Kidney (tissue), 14 donors: ENCODE data around the gene CNTN6. TPM values are rescaled to one million over a fixed set of nuclear protein-coding genes. Genes with fewer than 3 reads are reported as not detected.

Experiments
- DNase-seq, 5 donors: peaks; one replicate each; pipeline ENCODE4 v3.0.0-alpha.2; 2013 to 2020
- FAIRE-seq: peaks from 2 replicates; lab custom pipeline; 2012; peaks lifted over from hg19 to GRCh38; lab: Jason Lieb, UNC
- H3K27ac ChIP-seq, 2 donors: one replicate each; pipeline ENCODE4 v1.7.0; 2013; ENCODE audit warnings: low read depth in 2 of 2, low read length in 2 of 2, inconsistent platforms in 1 of 2
- H3K27me3 ChIP-seq: one replicate; pipeline ENCODE4 v1.7.1; 2013; ENCODE audit warnings: low read length, inconsistent platforms; ENCODE audit not compliant: control insufficient read depth, insufficient read depth
- H3K36me3 ChIP-seq, 3 donors: one replicate each; pipeline versions ENCODE4 v1.7.0 to v1.7.1; 2013; ENCODE audit warnings: low read length in 3 of 3, control low read depth in 1 of 3, inconsistent platforms in 1 of 3; ENCODE audit not compliant: insufficient read depth in 3 of 3, control insufficient read depth in 2 of 3
- H3K4me1 ChIP-seq, 3 donors: one replicate each; pipeline versions ENCODE4 v1.7.0 to v1.7.1; 2013; ENCODE audit warnings: low read length in 3 of 3, inconsistent platforms in 1 of 3, low read depth in 1 of 3; ENCODE audit not compliant: control insufficient read depth in 2 of 3, insufficient read depth in 2 of 3
- H3K4me3 ChIP-seq, 3 donors: one replicate each; pipeline versions ENCODE4 v1.7.0 to v1.8.1; 2013; ENCODE audit warnings: low read length in 3 of 3, control low read depth in 1 of 3, inconsistent platforms in 1 of 3
- H3K9ac ChIP-seq, 3 donors: one replicate each; pipeline versions ENCODE4 v1.7.0 to v1.7.1; 2013; ENCODE audit warnings: low read length in 3 of 3, control low read depth in 1 of 3, inconsistent platforms in 1 of 3
- H3K9me3 ChIP-seq, 3 donors: one replicate each; pipeline versions ENCODE4 v1.7.0 to v1.7.1; 2013; ENCODE audit warnings: low read length in 3 of 3, control low read depth in 1 of 3, inconsistent platforms in 1 of 3; ENCODE audit not compliant: control insufficient read depth in 2 of 3, insufficient read depth in 1 of 3
- CTCF ChIP-seq: IDR thresholded peaks from 3 replicates; pipeline ENCODE4 v1.5.1; 2012; ENCODE audit warnings: mild to moderate bottlenecking, moderate library complexity, borderline replicate concordance; ENCODE audit not compliant: insufficient read depth; ENCODE audit errors: extremely low read depth
- intact Hi-C: fragments of 100-400 bp; cut with DNase I; formaldehyde crosslinking; loops from one replicate; pipeline ENCODE4 v1.11.1; 2022
- polyA plus RNA-seq: library from polyadenylated mRNA; stranded (reverse); fragments of 350-450 nt; fragmentation: Illumina TruSeq; extraction: RNeasy Lipid Tissue Mini Kit (QIAGEN cat#74804); gene quantifications from one replicate; pipeline ENCODE4 v1.2.3, GENCODE V29; 2014; ENCODE audit warnings: low read depth, low replicate concordance; ENCODE audit not compliant: insufficient read depth
- total RNA-seq: library from RNA; stranded (reverse); fragmentation: NEBNext Ultra II Directional; extraction: Animal tissue kit (Norgen Biotek cat#: 25700); gene quantifications from one replicate; pipeline ENCODE4 v1.2.1, GENCODE V29; 2021
- donor health status: control.
- donor health status: control.
- donor health status: control.
- donor health status: control.
- donor health status: control.
- donor health status: DM: yes; HTN: yes; CAD: no.
- donor health status: Normal renal cell carcinoma (clear cell type).

CNTN6 gene
- total and polyA plus RNA-seq, 2 donors from 2014 or later, result 0.11 to 0.25 TPM

- no peak overlapping the region for H3K27ac ChIP-seq
- H3K36me3 ChIP-seq, result no peaks in the 10 kb centered on the region
- no peak overlapping the region for H3K4me3 ChIP-seq
- FAIRE-seq, result no peak
- TF ChIP-seq CTCF, result no peak
- H3K9me3 ChIP-seq, result no peaks in the 10 kb centered on the region
- intact Hi-C loops, result no loop called here
- H3K4me1 ChIP-seq, result no peaks in the 10 kb centered on the region
- no peak for DNase-seq
- no peaks in the 10 kb centered on the region for H3K27me3 ChIP-seq
- no peak overlapping the region for H3K9ac ChIP-seq
Observed at GRCh38 chr3:1079662-1080061, 13.2 kb upstream of the CNTN6 start.

- Histone ChIP-seq H3K36me3 (no peaks in the 10 kb centered on the region), H3K27me3 (no peaks in the 10 kb centered on the region), H3K27ac (no peak overlapping the region), H3K9me3 (no peaks in the 10 kb centered on the region), H3K4me3 (no peak overlapping the region), H3K4me1 (no peaks in the 10 kb centered on the region), H3K9ac (no peak overlapping the region)
- peak; percentile 65 for TF ChIP-seq CTCF
- intact Hi-C loops, result no loop called here
- no peak for FAIRE-seq
- peak; percentile 40 to 82 (median 66) for DNase-seq
Observed at GRCh38 chr3:1082108-1082507, 10.7 kb upstream of the CNTN6 start.

DNA sequence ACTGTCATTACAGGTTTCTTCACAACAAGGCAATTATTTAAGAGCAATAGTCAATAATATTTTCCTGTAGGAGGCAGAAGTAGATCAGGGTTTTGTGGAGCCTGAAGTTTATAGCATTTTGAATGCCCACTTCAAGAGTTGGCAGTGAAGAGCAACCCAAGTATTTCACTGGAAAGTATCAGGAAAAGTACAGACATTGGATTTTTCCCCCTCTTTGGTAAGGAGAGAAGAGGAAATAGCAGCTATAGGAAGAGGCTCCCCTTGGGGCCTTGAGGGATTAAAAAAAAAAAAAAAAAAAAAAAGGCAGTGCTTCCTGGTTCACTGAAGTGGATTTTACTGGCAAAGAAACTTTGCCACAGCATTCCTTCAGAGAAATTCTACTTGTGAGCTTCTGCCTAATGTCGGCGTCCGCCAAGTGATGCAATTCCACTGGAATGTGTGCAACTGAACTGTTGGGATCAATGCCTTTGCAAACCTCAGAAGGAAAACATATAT, 5.7 kb upstream of the CNTN6 start:
- H3K4me3 ChIP-seq, result no peak overlapping the region
- H3K9ac ChIP-seq, result no peak overlapping the region
- H3K27me3 ChIP-seq, result no peaks in the 10 kb centered on the region
- H3K4me1 ChIP-seq, result no peaks in the 10 kb centered on the region
- intact Hi-C loops, result no loop called here
- DNase-seq (peak; percentile 40 to 77 (median 67)), FAIRE-seq (no peak)
- H3K9me3 ChIP-seq, result no peaks in the 10 kb centered on the region
- peak; percentile 14 for TF ChIP-seq CTCF
- no peak overlapping the region for H3K27ac ChIP-seq
- no peaks in the 10 kb centered on the region for H3K36me3 ChIP-seq

GRCh38 chr3:1088503-1088902, 4.3 kb upstream of the CNTN6 start:
- H3K4me1 ChIP-seq, result no peaks in the 10 kb centered on the region
- intact Hi-C loops, result no loop called here
- H3K9me3 ChIP-seq, result no peaks in the 10 kb centered on the region
- no peak for TF ChIP-seq CTCF
- no peak overlapping the region for H3K9ac ChIP-seq
- FAIRE-seq (no peak), DNase-seq (no peak)
- H3K36me3 ChIP-seq, result no peaks in the 10 kb centered on the region
- no peak overlapping the region for H3K4me3 ChIP-seq
- no peaks in the 10 kb centered on the region for H3K27me3 ChIP-seq
- no peak overlapping the region for H3K27ac ChIP-seq
